H1 (cell line): ENCODE results near the gene PTPN2. TPM values are rescaled to one million over a fixed set of nuclear protein-coding genes. Genes with fewer than 3 reads are reported as not detected.

ENCODE experiments used
- CTCF ChIA-PET: fragments of 300-600 bp; sonication (Branson Sonifier 250); formaldehyde crosslinking; loops from one replicate; lab custom pipeline; 2021; ENCODE audit not compliant: partially characterized antibody; lab: Charles Lee
- POLR2A ChIA-PET: fragments of 300-600 bp; sonication (Branson Sonifier 250); formaldehyde crosslinking; loops from one replicate; lab custom pipeline; 2021; ENCODE audit warnings: inconsistent platforms; ENCODE audit not compliant: partially characterized antibody; lab: Charles Lee
- DNase-seq, 2 experiments: peaks; one replicate each; pipeline versions ENCODE4 v3.0.0 to v3.0.0-alpha.2; 2010 to 2022; ENCODE audit warnings: low spot score in 2 of 2, low read depth in 1 of 2, mixed read lengths in 1 of 2
- FAIRE-seq: peaks from 2 replicates; lab custom pipeline; 2011; peaks lifted over from hg19 to GRCh38; lab: Jason Lieb, UNC
- H2AFZ ChIP-seq: 2 replicates; pipeline ENCODE4 v1.8.1; 2012; ENCODE audit warnings: low read length, inconsistent platforms
- H2AK5ac ChIP-seq: 2 replicates; pipeline ENCODE4 v1.6.1; 2013; ENCODE audit warnings: low read depth, low read length
- H2BK120ac ChIP-seq: replicated peaks from 2 replicates; pipeline ENCODE3; 2013; ENCODE audit warnings: low read depth, low read length, inconsistent platforms
- H2BK12ac ChIP-seq: 2 replicates; pipeline ENCODE4 v1.6.1; 2013; ENCODE audit warnings: low read depth, low read length
- H2BK15ac ChIP-seq: 2 replicates; pipeline ENCODE4 v1.6.1; 2013; ENCODE audit warnings: low read length
- H2BK20ac ChIP-seq: 2 replicates; pipeline ENCODE4 v1.6.1; 2013; ENCODE audit warnings: low read length
- H2BK5ac ChIP-seq: 2 replicates; pipeline ENCODE4 v1.6.1; 2013; ENCODE audit warnings: low read depth, low read length
- H3K14ac ChIP-seq: 2 replicates; pipeline ENCODE4 v1.6.1; 2013; ENCODE audit warnings: inconsistent platforms; ENCODE audit not compliant: insufficient read length
- H3K18ac ChIP-seq: 2 replicates; pipeline ENCODE4 v1.6.1; 2013; ENCODE audit warnings: low read length; ENCODE audit errors: extremely low read depth
- H3K23ac ChIP-seq: 2 replicates; pipeline ENCODE4 v1.6.1; 2013; ENCODE audit warnings: inconsistent platforms; ENCODE audit not compliant: insufficient read length
- H3K23me2 ChIP-seq: 2 replicates; pipeline ENCODE4 v1.6.1; 2013; ENCODE audit warnings: low read depth, low read length
- H3K27ac ChIP-seq: 2 replicates; pipeline ENCODE4 v1.6.1; 2011; ENCODE audit warnings: low read depth, low read length, inconsistent platforms
- H3K27me3 ChIP-seq, 4 experiments: replicated peaks in 1 of 4; 1 replicate in 1 of 4; 2 replicates in 3 of 4; pipeline versions ENCODE4 v1.6.1 to v1.8.1; 2011 to 2013; ENCODE audit warnings: low read length in 3 of 4, mild to moderate bottlenecking in 3 of 4, inconsistent platforms in 2 of 4, mixed read lengths in 2 of 4, moderate library complexity in 1 of 4; ENCODE audit not compliant: control insufficient read depth in 3 of 4, insufficient read depth in 3 of 4; ENCODE audit errors: extremely low read depth in 1 of 4
- H3K36me3 ChIP-seq, 4 experiments: 2 replicates each; pipeline versions ENCODE4 v1.6.1 to v1.8.1; 2011 to 2013; ENCODE audit warnings: mild to moderate bottlenecking in 4 of 4, low read length in 3 of 4, moderate library complexity in 2 of 4, control low read depth in 1 of 4, inconsistent platforms in 1 of 4; ENCODE audit not compliant: insufficient read depth in 4 of 4, control insufficient read depth in 2 of 4
- H3K4ac ChIP-seq: replicated peaks from 2 replicates; pipeline ENCODE3; 2013; ENCODE audit warnings: low read length, low read depth, mixed read lengths, inconsistent platforms; ENCODE audit not compliant: insufficient read length
- H3K4me1 ChIP-seq, 4 experiments: replicated peaks in 1 of 4; 1 replicate in 1 of 4; 2 replicates in 3 of 4; pipeline versions ENCODE4 v1.6.1 to v1.8.1; 2011 to 2013; ENCODE audit warnings: low read length in 3 of 4, inconsistent platforms in 2 of 4, mixed read lengths in 1 of 4; ENCODE audit not compliant: insufficient read depth in 4 of 4, control insufficient read depth in 3 of 4
- H3K4me2 ChIP-seq, 2 experiments: 2 replicates each; pipeline versions ENCODE4 v1.6.1 to v1.8.1; 2011 to 2013; ENCODE audit warnings: low read depth in 2 of 2, low read length in 2 of 2, control low read depth in 1 of 2, inconsistent platforms in 1 of 2, mild to moderate bottlenecking in 1 of 2; ENCODE audit not compliant: insufficient read depth in 1 of 2
- H3K4me3 ChIP-seq, 4 experiments: fragments of 200-600, 300-600 bp in 1 of 4; sonication (generic), shearing (Covaris generic), sonication (Bioruptor Twin) in 1 of 4; 2 replicates each; pipeline versions ENCODE4 v1.5.1 to v1.8.1; 2011 to 2016; ENCODE audit warnings: low read length in 4 of 4, low read depth in 3 of 4, control low read depth in 2 of 4, inconsistent platforms in 2 of 4, mild to moderate bottlenecking in 2 of 4, mixed read lengths in 1 of 4, moderate library complexity in 1 of 4; ENCODE audit not compliant: insufficient read depth in 2 of 4; ENCODE audit errors: extremely low read depth in 1 of 4
- H3K56ac ChIP-seq: replicated peaks from 2 replicates; pipeline ENCODE3; 2013; ENCODE audit warnings: low read depth, mild to moderate bottlenecking, mixed read lengths, low read length, inconsistent platforms; ENCODE audit not compliant: insufficient read length
- H3K79me1 ChIP-seq: 2 replicates; pipeline ENCODE4 v1.6.1; 2013; ENCODE audit warnings: low read depth, low read length, control low read depth
- H3K79me2 ChIP-seq, 2 experiments: 2 replicates each; pipeline versions ENCODE4 v1.6.1 to v1.8.1; 2012 to 2013; ENCODE audit warnings: low read length in 2 of 2, mild to moderate bottlenecking in 2 of 2, inconsistent platforms in 1 of 2; ENCODE audit not compliant: insufficient read depth in 2 of 2, control insufficient read depth in 1 of 2
- H3K9ac ChIP-seq, 4 experiments: replicated peaks in 1 of 4; 1 replicate in 1 of 4; 2 replicates in 3 of 4; pipeline versions ENCODE4 v1.6.1 to v1.8.1; 2011 to 2013; ENCODE audit warnings: low read depth in 3 of 4, low read length in 3 of 4, control low read depth in 2 of 4, mild to moderate bottlenecking in 2 of 4, moderate library complexity in 2 of 4, inconsistent platforms in 1 of 4; ENCODE audit errors: extremely low read depth in 1 of 4
- H3K9me3 ChIP-seq, 2 experiments: 2 replicates each; pipeline versions ENCODE4 v1.6.1 to v1.8.1; 2012 to 2013; ENCODE audit warnings: mild to moderate bottlenecking in 2 of 2, moderate library complexity in 2 of 2, control low read depth in 1 of 2, inconsistent platforms in 1 of 2, low read depth in 1 of 2, low read length in 1 of 2, mixed read lengths in 1 of 2; ENCODE audit not compliant: insufficient read depth in 2 of 2
- H4K20me1 ChIP-seq, 2 experiments: replicated peaks in 1 of 2; 2 replicates each; pipeline versions ENCODE3 to v1.8.1; 2011 to 2013; ENCODE audit warnings: inconsistent platforms in 2 of 2, low read length in 2 of 2, mild to moderate bottlenecking in 1 of 2; ENCODE audit not compliant: insufficient read depth in 2 of 2, control insufficient read depth in 1 of 2
- H4K5ac ChIP-seq: 2 replicates; pipeline ENCODE4 v1.6.1; 2013; ENCODE audit warnings: low read length, low read depth, mixed read lengths, inconsistent platforms; ENCODE audit not compliant: insufficient read length
- H4K8ac ChIP-seq: 2 replicates; pipeline ENCODE4 v1.8.0; 2013; ENCODE audit warnings: mild to moderate bottlenecking, moderate library complexity, low read length, inconsistent platforms; ENCODE audit not compliant: insufficient read depth; ENCODE audit errors: extremely low read depth
- H4K91ac ChIP-seq: replicated peaks from 2 replicates; pipeline ENCODE3; 2013; ENCODE audit warnings: low read length, mixed read lengths, inconsistent platforms; ENCODE audit not compliant: insufficient read length
- ATF2 ChIP-seq: IDR thresholded peaks from 2 replicates; pipeline ENCODE4 v1.6.1; 2012; ENCODE audit warnings: low read length, inconsistent platforms
- GTF2F1 ChIP-seq: IDR thresholded peaks from 2 replicates; pipeline ENCODE4 v1.6.1; 2012; ENCODE audit warnings: low read depth, low read length, improper control_type of control experiment, borderline replicate concordance
- WGBS, 2 experiments: shearing (Covaris generic) in 1 of 2; methylation state at CpG; one replicate each; pipeline versions ENCODE4 v1.1.6 to v1.1.7; 2013 to 2015; ENCODE audit warnings: low lambda C conversion rate in 2 of 2, mixed read lengths in 2 of 2, inconsistent platforms in 1 of 2, low coverage in 1 of 2, missing lambda C conversion rate in 1 of 2; ENCODE audit not compliant: insufficient replicate concordance in 2 of 2, insufficient coverage in 1 of 2, insufficient read length in 1 of 2; ENCODE audit errors: extremely low coverage in 1 of 2, missing lambda C conversion rate in 1 of 2; 5-methylcytosine and 5-hydroxymethylcytosine counted together
- polyA plus RNA-seq, 7 experiments: library from polyadenylated mRNA; depleted of rRNA in 3 of 7; stranded (reverse) in 5 of 7; unstranded in 2 of 7; fragments of >200 nt in 5 of 7; fragments of 200-250 nt in 2 of 7; gene quantifications; 1 replicate in 5 of 7; 2 replicates in 1 of 7; 4 replicates in 1 of 7; pipeline versions ENCODE4 v1.2.1 to v1.2.3, GENCODE V29; 2011 to 2013; ENCODE audit warnings: missing spikeins in 2 of 7, mixed read lengths in 2 of 7
- total RNA-seq: library from RNA; stranded (reverse); fragmentation: NEBNext Ultra II Directional; extraction: Animal tissue kit (Norgen Biotek cat#: 25700); gene quantifications from 2 replicates; pipeline ENCODE4 v1.2.1, GENCODE V29; 2021

PTPN2 gene
- total and polyA plus RNA-seq, 2 of the 8 experiments (the other 6 are each of a cell fraction or from before 2014, with no cell fraction given): 16.4 to 54.0 TPM

- Histone ChIP-seq H3K23me2 (no peaks in the 10 kb centered on the region; the same call in 1 of the 2 replicates), H3K4me1 (peaks cover 0 to 12% (median 5%) of the 10 kb centered on the region in 4 experiments; a peak in 5 of 7 replicates), H3K18ac (no peak overlapping the region), H2BK5ac (no peak overlapping the region; the same call in 1 of the 2 replicates), H2AK5ac (no peak overlapping the region), H2BK120ac (no peak overlapping the region), H3K9me3 (no peaks in the 10 kb centered on the region), H3K14ac (no peak overlapping the region), H4K20me1 (peaks cover 0 to 4% of the 10 kb centered on the region in 2 experiments), H3K9ac (no peak overlapping the region; a peak in 2 of 7 replicates), H4K91ac (no peak overlapping the region), H3K79me1 (peaks cover 2% of the 10 kb centered on the region; the same call in 1 of the 2 replicates), H2AFZ (no peak overlapping the region), H2BK12ac (0 out of 2 replicates have a peak overlapping the region, but pooled peaks have one; percentile 27), H3K36me3 (no peaks in the 10 kb centered on the region), H4K8ac (no peak overlapping the region), H2BK20ac (no peak overlapping the region), H3K27me3 (no peaks in the 10 kb centered on the region), H3K4me2 (peak overlapping the region; percentile 3 to 42; a peak in 1 of 4 replicates), H3K4ac (no peak overlapping the region), H3K79me2 (peaks cover 3 to 87% of the 10 kb centered on the region in 2 experiments; a peak in 3 of 4 replicates), H3K23ac (no peak overlapping the region), H3K27ac (no peak overlapping the region), H3K56ac (no peak overlapping the region), H2BK15ac (no peak overlapping the region), H4K5ac (no peak overlapping the region), H3K4me3 (no peak overlapping the region; a peak in 1 of 8 replicates)
- DNase-seq: no peak
- WGBS, 2 experiments: 79% methylated on average over 2 of the region's 2 CpGs; no CpG with 5 or more reads in 1 of the 2 experiments
- TF ChIP-seq GTF2F1: no peak
- TF ChIP-seq ATF2: no peak
- ChIA-PET POLR2A (interaction anchor here (0.9 to 1.8 kb wide), 6 partner anchors 17 to 160 kb away, joined by 3 to 9 read pairs (median 4); partner anchors contain the start of genes CEP76, PSMG2 and PTPN2), CTCF (interaction anchor here (0.6 to 2.5 kb wide), 11 partner anchors 10 to 176 kb away, joined by 3 to 8 read pairs (median 4); no protein-coding TSS in a partner anchor)
- no peak for FAIRE-seq
Observed at GRCh38 chr18:12862874-12863482, 21.1 kb downstream of the PTPN2 start.
